GM19324 (cell line): ENCODE results near the gene CYB5R4.

Experiments
- ATAC-seq: cut with Tn5 transposase; IDR thresholded peaks from one replicate; pipeline ENCODE4 v1.9.1; 2021; ENCODE audit warnings: mild to moderate bottlenecking, moderate library complexity; ENCODE audit not compliant: unreplicated experiment, low FRiP score

CYB5R4 gene

DNA sequence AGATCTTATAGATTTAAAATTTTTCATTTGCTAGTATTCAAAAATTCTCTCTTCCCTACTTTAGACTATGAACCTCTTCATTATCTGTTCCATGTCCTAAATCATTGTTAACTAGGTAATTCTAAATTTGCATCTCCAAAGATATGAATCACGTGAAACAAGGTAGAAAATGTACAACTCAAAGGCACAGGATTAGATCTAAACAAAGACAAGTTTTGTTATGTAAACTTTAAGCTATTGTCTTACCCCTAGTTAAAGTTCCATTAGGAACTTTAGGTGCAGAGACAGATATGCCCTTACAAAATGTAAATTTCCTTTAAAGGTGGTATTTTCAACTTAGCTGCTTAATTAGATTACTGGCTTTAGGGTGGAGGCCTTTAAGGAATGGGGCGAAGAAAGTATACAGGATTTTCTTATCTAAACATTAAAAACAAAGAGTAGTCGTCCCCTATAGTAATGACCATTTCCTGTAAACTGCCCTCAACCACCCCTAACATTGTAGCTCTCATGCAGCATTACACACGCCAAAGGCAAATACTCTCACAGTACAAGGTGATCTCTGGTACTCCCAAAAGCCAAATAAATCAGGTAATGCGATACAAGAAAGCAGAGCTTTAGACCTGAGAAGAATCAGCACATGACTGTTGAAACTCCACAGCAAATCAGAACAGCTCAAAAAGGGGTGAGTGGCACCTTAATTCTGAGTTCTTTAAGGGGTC, 116.7 kb downstream of the CYB5R4 start:
- ATAC-seq: no peak

DNA sequence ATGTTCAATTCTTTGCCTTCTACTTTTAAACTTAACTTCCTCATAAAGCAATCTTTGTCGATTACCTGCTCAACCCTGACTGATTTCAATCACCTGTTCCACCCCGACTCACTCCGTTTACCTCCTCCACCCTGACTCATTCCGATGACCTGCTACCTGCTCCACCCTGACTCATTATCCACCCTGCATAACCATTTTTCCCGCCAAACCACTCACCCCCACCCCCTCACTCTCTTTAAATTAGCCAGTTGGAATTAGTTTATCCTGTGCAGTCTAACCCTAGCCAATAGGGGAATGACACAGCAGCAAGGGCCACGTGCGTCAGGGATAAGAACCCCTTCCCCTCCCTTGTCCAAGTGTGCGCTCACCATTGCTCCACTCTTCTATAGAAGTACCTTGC, 117.4 kb downstream of the CYB5R4 start:
- ATAC-seq: no peak

DNA sequence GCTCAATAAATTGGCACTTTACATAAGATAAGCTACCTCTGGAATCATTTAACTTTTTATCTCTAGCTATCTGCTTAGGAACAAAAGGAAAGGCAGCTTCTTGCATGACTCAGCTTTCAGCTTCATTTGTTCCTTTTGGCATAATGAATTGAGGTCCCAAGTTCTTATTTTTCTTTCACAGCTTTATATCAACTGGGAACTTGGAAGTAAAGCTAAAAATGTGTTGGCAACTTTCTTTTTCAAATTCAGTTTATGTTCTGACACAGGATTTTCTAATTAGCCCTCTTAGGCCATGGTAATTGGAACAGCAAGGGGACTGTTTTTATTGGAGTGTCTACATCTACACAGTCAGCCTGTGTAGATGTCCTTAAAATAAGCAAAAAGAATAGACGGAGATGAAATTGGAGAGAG, 118.8 kb downstream of the CYB5R4 start:
- no peak for ATAC-seq

DNA sequence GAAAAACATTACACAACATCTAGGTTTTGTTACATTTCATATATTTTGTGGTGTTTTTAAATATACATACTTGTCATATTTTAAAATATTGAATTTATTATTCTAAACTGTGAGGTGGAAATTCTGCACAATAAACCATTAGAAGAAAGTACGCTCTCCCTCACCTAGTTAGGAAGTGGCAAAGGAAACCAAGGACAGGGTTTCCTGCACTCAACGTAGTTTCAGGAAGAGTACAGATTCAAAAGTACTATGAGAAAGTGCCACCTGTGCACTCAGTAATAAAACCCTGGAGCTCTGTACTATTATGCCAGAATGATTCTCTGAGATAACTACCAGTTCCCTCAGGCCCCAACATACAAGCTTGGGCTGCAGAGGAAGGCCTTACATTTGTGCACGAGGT, 119.5 kb downstream of the CYB5R4 start:
- no peak for ATAC-seq

DNA sequence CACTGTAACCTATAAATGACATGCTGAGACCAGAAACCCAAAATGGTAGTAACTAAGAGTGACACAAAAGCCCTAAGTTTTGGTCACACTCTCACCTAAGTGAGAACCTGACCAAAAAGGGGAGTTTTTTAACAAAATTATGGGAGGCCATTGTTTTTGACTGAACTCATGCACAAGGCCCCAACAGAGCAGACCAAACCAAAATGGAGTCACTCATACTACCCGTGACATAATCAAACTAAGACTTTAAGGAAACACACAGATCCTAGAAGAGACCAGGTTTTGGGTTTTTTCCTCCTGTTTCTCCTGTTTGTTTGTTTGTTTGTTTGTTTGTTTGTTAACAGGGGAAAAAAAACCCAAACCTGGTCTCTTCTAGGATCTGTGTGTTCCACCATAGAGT, 124.9 kb downstream of the CYB5R4 start:
- no peak for ATAC-seq

DNA sequence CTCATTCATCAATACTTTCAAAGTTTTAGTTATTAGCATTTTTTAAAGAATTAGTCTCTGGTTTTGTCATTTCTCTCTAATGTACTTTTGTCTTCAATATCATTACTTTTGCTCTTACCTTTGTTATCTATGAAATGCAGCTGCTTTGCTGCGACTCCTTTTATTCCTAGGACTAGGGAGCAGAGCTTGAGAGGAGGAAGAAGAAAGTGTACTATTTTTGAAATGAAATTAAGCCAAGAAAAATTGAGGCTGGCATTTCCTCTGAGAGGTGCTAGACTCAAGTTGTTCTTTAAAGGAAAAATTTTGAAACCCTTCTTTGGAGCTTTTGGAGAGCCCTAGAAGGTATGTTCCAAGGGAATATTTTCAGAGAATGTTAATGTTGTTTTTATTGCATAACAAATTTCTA, 125.8 kb downstream of the CYB5R4 start:
- no peak for ATAC-seq

DNA sequence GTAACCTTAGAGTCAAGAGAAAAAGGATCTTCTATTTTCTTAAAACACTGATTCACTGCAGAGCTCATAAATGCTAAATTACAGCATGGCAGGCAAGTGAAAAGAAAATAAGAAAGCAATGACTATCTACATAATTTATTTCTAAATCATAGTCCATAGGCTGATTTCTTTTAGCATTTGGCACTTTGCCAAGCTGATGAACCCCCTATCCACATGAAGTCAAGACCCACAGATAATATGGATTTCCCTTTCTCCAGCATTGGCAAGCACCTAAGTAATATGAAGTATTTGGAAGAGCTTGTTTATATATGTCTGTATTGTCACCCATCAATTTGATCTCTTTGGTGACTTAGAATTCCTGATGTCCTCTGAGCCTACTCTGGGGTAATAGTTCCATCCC, 126.2 kb downstream of the CYB5R4 start:
- no peak for ATAC-seq

DNA sequence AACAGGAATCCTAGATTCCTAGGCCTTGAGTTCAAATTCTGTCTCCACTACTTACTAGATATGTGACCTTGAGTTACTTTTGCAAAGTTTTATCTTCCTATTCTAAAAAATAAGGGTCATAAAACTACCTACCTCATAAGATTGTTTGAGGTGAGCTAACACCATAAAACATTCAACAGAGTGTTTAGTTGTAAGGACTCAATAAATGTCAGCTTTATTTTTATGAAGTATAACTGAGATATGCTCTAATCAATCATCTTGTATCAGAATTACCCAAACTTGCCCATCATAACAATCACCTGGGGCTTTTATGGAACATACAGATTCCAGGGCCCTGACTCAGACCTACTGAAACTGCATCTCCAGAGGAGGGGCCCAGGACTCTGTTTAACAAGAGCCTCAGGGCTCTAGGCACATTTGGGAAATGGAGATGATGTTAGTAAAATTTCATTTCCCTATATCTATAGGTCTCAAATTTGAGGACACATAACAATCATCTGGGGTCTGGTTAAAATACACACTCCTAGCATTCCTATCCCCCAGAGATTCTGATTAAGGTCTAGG, 138.6 kb downstream of the CYB5R4 start:
- ATAC-seq: no peak

DNA sequence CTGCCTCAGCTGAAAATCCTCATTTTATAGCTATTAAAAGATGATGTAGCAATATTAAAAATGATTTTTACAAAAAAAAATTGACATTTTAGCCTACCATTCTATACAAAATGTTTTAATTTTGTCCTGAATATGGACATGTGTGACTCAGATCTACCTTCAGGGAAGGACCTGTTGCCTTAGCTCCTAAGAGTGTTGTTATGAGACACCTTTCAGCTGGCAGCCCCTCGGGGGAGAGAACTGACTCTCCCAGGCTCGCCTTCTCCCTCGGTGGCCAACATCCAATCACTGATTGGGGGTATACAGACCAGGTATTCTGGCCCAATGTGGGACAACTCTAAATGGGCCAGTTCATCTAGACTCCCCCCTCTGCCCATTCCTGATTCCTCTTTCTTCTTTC, 141.6 kb downstream of the CYB5R4 start:
- no peak for ATAC-seq

DNA sequence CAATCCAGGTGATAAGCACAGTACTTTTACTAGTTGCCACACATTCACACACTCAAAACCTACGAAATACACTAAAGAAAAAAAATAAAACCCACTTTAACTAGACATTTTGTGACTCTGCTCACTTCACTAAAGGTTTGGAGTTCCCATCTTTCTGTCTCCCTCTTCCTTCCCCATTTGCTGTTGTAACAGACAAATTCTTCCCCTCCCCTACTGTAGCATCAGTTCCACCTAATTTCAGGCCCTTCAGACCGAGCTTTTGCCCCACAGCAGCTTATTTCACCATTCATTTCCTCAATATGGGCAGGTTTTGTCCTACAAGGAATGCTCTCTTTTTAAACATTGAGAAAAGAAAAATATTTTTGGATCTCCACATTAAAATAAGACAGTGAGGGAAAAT, 142.7 kb downstream of the CYB5R4 start:
- no peak for ATAC-seq

DNA sequence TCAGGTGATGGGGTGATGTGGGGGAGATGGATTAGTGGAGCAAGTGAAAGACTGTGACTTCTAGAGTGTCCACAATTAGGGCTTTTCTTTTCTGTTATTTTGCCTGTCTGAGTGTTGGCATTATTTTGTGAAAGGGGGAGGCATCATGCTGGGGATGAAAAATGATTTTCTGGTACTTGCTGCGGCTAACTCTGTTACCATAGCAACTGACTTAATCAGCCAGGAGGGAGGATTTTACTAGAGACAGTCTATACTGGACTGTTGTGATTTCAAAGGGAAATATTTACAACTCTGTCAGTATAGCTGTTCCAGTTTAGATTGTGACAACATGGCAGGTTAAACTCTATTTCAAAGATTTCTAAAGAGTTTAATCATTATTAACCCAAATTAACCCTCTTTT, 143.6 kb downstream of the CYB5R4 start:
- no peak for ATAC-seq

DNA sequence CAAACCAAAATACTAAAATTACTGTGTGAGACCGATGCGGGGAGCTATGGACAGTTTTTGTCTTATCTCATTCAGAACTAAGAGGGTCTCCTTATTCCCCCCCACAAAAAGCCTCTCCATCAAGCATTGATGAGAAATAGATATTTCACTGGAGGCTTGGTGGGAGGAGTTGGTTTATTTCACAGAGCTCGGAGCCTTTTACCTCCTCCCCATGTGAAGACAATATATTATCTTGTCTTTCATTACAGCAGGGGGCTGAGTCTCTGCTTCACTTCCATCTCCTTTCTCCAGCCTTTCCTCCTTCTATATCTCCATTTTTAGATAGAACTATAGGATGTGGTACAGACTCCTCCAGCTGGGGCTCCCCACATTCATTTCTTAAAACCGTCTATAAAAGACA, 144.2 kb downstream of the CYB5R4 start:
- ATAC-seq: no peak

DNA sequence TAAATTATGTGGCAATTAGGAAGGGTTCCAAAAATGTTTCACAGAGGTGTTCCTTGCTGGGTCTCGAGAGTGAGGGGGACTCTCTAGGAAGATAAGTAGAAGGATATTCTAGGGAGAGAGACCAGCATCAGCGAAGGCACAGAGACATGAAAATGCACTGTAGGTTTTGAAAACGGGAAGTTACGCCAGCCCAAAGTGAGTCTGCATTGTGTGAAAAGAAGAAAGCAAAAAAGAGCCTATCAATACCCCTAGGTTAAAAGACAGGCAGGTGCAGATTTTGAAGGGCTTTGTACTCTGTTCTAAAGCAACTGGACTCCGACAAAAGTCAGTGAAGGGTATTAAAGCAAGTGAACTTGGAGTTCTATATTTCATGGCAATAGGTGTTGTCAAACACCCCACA, 148.4 kb downstream of the CYB5R4 start:
- ATAC-seq: no peak

DNA sequence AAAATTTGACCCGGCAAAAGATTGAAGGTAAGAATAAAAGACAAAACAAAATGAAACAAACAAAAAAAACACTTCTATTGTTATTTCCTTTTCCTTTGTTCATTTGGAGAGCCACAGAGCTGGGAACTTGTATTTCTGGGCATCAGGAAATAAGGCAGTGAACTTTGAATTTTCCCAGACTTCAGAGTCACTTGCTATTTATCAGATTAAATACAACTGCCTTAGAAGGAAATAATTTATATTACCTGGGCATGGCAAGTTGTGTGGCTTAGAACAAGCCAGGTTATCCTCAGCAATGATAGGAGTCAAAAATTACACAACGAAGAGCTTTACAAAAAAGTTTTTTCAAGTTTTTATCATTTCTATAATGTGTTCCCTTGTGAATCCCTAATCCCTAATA, 153.9 kb downstream of the CYB5R4 start:
- no peak for ATAC-seq

DNA sequence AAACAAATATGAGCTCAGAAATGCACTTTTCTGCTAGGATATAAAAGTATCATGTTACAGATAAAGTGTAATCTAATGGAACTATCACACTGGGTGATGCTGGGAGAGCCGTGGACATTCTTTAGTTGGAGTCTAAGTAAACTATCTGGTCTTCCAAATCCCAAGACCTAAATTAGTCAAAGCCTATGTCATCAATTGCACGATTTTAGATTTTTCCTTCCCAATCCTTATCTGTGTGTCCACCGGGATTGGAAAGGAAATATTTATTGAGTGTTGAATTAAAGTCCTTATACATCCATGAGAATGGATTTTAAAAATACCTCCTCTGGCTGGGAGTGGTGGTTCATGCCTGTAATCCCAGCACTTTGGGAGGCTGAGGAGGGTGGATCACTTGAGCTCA, 154.4 kb downstream of the CYB5R4 start:
- no peak for ATAC-seq

DNA sequence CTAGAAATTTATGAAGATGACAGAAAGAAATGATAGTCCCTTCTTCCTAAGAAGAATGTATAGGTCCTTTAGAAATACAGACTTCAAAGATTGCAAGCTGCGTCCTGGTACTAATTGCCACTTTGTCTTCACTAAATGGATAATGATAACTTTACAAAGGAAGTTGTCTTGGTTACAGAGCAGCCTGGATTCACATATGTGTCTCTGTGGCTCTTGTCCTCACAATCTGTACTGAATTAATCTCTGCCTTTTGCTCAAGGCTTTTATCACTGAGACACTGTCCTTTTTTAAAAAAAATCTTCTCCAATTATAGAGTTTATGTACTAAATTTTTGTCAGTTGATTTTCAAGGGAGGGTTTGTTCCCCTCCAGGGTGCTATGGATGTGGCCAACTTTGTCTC, 156.5 kb downstream of the CYB5R4 start:
- ATAC-seq: no peak
